Muscle layer of duodenum (tissue), 2 donors: ENCODE data around the gene PPP1R26.

ENCODE experiments used
- H3K27ac ChIP-seq: one replicate; pipeline ENCODE4 v1.7.0; 2013; ENCODE audit warnings: mild to moderate bottlenecking, low read length
- H3K27me3 ChIP-seq: one replicate; pipeline ENCODE4 v1.7.0; 2013; ENCODE audit warnings: low read depth, mild to moderate bottlenecking, control low read depth, low read length
- H3K36me3 ChIP-seq, 2 donors: one replicate each; pipeline ENCODE4 v1.7.0; 2013; ENCODE audit warnings: low read length in 2 of 2, control low read depth in 1 of 2, mild to moderate bottlenecking in 1 of 2; ENCODE audit not compliant: insufficient read depth in 2 of 2, control insufficient read depth in 1 of 2
- H3K4me1 ChIP-seq, 2 donors: one replicate each; pipeline ENCODE4 v1.7.0; 2013; ENCODE audit warnings: low read length in 2 of 2, mild to moderate bottlenecking in 2 of 2, control low read depth in 1 of 2, moderate library complexity in 1 of 2; ENCODE audit not compliant: insufficient read depth in 2 of 2, control insufficient read depth in 1 of 2
- H3K4me3 ChIP-seq, 2 donors: one replicate each; pipeline ENCODE4 v1.7.0; 2013; ENCODE audit warnings: low read length in 2 of 2, low read depth in 1 of 2, mild to moderate bottlenecking in 1 of 2
- H3K9me3 ChIP-seq, 2 donors: one replicate each; pipeline ENCODE4 v1.7.0; 2013; ENCODE audit warnings: low read length in 2 of 2, control low read depth in 1 of 2, mild to moderate bottlenecking in 1 of 2; ENCODE audit not compliant: control insufficient read depth in 1 of 2
- donor health status: healthy.

Gene PPP1R26

GRCh38 chr9:135484460-135485277 lies 5.1 kb downstream of the PPP1R26 start:
- no peak overlapping the region for H3K27ac ChIP-seq
- H3K36me3 ChIP-seq = peaks cover 6 to 46% of the 10 kb centered on the region in 2 donors
- H3K4me1 ChIP-seq = peaks cover 4 to 7% of the 10 kb centered on the region in 2 donors
- no peaks in the 10 kb centered on the region for H3K27me3 ChIP-seq
- H3K9me3 ChIP-seq = no peaks in the 10 kb centered on the region
- no peak overlapping the region for H3K4me3 ChIP-seq

- H3K4me1 ChIP-seq = peaks cover 4 to 7% of the 10 kb centered on the region in 2 donors
- H3K36me3 ChIP-seq = peaks cover 6 to 46% of the 10 kb centered on the region in 2 donors
- H3K27me3 ChIP-seq = no peaks in the 10 kb centered on the region
- H3K9me3 ChIP-seq = no peaks in the 10 kb centered on the region
- H3K27ac ChIP-seq = no peak overlapping the region
- no peak overlapping the region for H3K4me3 ChIP-seq
These were observed 5.8 kb downstream of the PPP1R26 start for GRCh38 chr9:135485385-135485784.

- Histone ChIP-seq H3K4me3 (no peak overlapping the region), H3K9me3 (no peaks in the 10 kb centered on the region), H3K27me3 (no peaks in the 10 kb centered on the region), H3K27ac (no peak overlapping the region), H3K36me3 (peaks cover 6 to 46% of the 10 kb centered on the region in 2 donors), H3K4me1 (peaks cover 2 to 3% of the 10 kb centered on the region in 2 donors)
These were observed 6.2 kb downstream of the PPP1R26 start for GRCh38 chr9:135485832-135486231.

- Histone ChIP-seq H3K4me3 (no peak overlapping the region), H3K4me1 (no peaks in the 10 kb centered on the region), H3K36me3 (peaks cover 6 to 46% of the 10 kb centered on the region in 2 donors), H3K27me3 (no peaks in the 10 kb centered on the region), H3K9me3 (no peaks in the 10 kb centered on the region), H3K27ac (no peak overlapping the region)
These were observed 6.9 kb downstream of the PPP1R26 start for GRCh38 chr9:135486267-135487065.

- Histone ChIP-seq H3K27me3 (no peaks in the 10 kb centered on the region), H3K4me1 (no peaks in the 10 kb centered on the region), H3K4me3 (no peak overlapping the region), H3K27ac (no peak overlapping the region), H3K36me3 (peaks cover 6 to 46% of the 10 kb centered on the region in 2 donors), H3K9me3 (no peaks in the 10 kb centered on the region)
These were observed 7.9 kb downstream of the PPP1R26 start for GRCh38 chr9:135487281-135488012.

- Histone ChIP-seq H3K4me1 (no peaks in the 10 kb centered on the region), H3K27me3 (no peaks in the 10 kb centered on the region), H3K9me3 (no peaks in the 10 kb centered on the region), H3K4me3 (no peak overlapping the region), H3K27ac (no peak overlapping the region), H3K36me3 (peaks cover 6 to 46% of the 10 kb centered on the region in 2 donors)
These were observed 8.4 kb downstream of the PPP1R26 start for GRCh38 chr9:135488013-135488330.

- Histone ChIP-seq H3K27ac (no peak overlapping the region), H3K4me3 (no peak overlapping the region), H3K9me3 (no peaks in the 10 kb centered on the region), H3K36me3 (peaks cover 6 to 46% of the 10 kb centered on the region in 2 donors), H3K4me1 (no peaks in the 10 kb centered on the region), H3K27me3 (no peaks in the 10 kb centered on the region)
These were observed 8.9 kb downstream of the PPP1R26 start for GRCh38 chr9:135488527-135488926.

- peaks cover 6 to 42% of the 10 kb centered on the region in 2 donors for H3K36me3 ChIP-seq
- H3K4me1 ChIP-seq = no peaks in the 10 kb centered on the region
- no peaks in the 10 kb centered on the region for H3K9me3 ChIP-seq
- H3K27ac ChIP-seq = no peak overlapping the region
- H3K4me3 ChIP-seq = no peak overlapping the region
- no peaks in the 10 kb centered on the region for H3K27me3 ChIP-seq
These were observed 9.8 kb downstream of the PPP1R26 start for GRCh38 chr9:135489188-135489906.

GRCh38 chr9:135490166-135490870 lies 10.7 kb downstream of the PPP1R26 start:
- H3K4me3 ChIP-seq = no peak overlapping the region
- no peak overlapping the region for H3K27ac ChIP-seq
- no peaks in the 10 kb centered on the region for H3K9me3 ChIP-seq
- H3K4me1 ChIP-seq = no peaks in the 10 kb centered on the region
- no peaks in the 10 kb centered on the region for H3K27me3 ChIP-seq
- H3K36me3 ChIP-seq = peaks cover 4 to 32% of the 10 kb centered on the region in 2 donors

- no peaks in the 10 kb centered on the region for H3K9me3 ChIP-seq
- no peaks in the 10 kb centered on the region for H3K27me3 ChIP-seq
- no peak overlapping the region for H3K27ac ChIP-seq
- H3K4me3 ChIP-seq = no peak overlapping the region
- no peaks in the 10 kb centered on the region for H3K4me1 ChIP-seq
- peaks cover 0 to 25% of the 10 kb centered on the region in 2 donors for H3K36me3 ChIP-seq
These were observed 11.4 kb downstream of the PPP1R26 start for GRCh38 chr9:135490980-135491464.
